HG03175 (cell line): ENCODE data around the gene PAPOLB.

Experiments used
- ATAC-seq: cut with Tn5 transposase; IDR thresholded peaks from one replicate; pipeline ENCODE4 v1.9.1; 2021; ENCODE audit warnings: mild to moderate bottlenecking, moderate library complexity; ENCODE audit not compliant: unreplicated experiment

PAPOLB gene

GRCh38 chr7:4878336-4879335 lies 16.8 kb upstream of the PAPOLB start:
- no peak for ATAC-seq

DNA sequence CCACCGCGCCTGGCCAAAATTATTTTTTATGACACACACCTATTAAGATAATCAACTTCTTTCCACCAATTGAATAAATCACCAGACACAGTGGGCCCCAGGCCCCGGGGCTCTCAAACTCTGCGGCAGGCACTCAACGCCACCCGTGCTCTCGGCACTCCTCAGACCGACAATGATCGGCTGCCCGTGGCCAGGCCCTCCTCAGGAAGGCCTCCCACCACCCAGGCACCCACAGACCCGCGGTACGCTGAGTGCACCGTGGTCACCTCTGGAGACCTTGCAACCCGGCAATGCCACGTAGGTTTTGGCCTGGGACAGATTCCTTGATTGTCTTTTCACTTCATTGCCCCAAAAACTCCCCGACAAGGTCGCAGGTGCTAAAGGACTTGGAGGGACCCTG lies 14.8 kb upstream of the PAPOLB start:
- no peak for ATAC-seq

DNA sequence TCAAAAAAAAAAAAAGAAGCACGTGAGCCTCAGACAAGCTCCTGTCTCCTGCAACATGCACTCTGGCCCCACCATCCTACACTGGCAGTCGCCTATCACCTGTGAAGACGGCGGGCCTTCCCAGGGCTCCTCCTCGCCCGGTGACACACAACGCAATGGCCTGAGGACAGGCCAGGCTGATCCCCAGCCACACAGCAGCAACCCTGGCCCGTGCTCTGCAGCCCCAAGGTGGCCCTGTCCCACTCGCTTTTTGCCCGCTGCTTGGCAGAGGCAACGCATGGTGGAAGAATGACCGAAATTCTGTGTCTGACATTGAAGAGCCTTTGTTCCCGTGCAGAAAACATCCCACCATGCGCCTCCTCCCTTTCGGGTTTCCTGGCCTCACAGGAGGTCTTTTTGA lies 13.6 kb upstream of the PAPOLB start:
- no peak for ATAC-seq

GRCh38 chr7:4873071-4873944 lies 11.5 kb upstream of the PAPOLB start:
- no peak for ATAC-seq

- ATAC-seq, result no peak
Observed at GRCh38 chr7:4871930-4872675, 10.3 kb upstream of the PAPOLB start.

DNA sequence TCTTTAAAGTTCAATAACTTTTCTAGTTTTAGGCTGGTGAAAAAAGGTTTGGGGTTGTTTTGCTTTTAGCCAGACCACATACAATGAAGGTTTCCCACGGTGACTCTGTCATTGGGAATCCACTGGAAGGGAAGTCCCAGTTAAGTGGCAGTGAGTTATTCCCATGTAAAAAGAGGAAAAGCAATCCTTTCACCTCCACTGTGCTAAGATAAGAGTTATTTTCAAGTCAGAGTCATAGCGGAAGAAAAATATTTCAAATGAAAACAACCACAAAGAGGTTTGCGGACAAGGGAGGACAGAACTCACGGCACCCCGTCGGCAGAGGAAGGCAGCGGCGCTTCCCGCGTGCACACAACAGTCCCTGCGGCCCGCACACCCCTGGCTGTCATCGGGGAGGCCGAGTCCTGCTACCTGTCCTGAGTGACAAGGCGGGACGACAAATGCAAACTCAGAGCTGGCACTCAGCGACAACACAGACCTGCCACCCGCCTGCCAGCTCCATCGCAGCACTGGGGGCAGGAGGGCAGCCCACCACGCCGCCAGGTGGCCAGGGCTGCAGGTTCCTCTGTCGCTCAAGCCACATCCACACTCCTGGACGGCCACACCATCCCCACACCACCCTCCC lies 9.3 kb upstream of the PAPOLB start:
- ATAC-seq, result no peak

DNA sequence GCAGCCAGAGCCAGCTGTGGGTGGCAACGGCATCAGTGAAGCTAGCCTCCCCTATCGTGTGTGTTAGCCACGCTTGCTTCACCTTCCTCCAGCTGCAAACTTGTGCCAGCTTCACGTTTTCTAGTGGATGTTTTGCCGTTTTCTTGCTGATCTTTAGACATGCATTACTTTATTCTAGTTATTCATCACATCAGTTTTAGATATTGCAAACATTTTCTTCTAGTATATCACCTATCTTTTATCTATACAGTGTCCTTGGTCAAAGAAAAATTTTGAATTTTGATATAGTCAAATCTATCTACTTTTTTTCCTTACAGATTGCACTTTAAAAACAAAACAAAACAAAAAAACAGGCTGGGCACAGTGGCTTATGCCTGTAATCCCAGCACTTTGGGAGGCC lies 6.7 kb upstream of the PAPOLB start:
- ATAC-seq, result no peak

DNA sequence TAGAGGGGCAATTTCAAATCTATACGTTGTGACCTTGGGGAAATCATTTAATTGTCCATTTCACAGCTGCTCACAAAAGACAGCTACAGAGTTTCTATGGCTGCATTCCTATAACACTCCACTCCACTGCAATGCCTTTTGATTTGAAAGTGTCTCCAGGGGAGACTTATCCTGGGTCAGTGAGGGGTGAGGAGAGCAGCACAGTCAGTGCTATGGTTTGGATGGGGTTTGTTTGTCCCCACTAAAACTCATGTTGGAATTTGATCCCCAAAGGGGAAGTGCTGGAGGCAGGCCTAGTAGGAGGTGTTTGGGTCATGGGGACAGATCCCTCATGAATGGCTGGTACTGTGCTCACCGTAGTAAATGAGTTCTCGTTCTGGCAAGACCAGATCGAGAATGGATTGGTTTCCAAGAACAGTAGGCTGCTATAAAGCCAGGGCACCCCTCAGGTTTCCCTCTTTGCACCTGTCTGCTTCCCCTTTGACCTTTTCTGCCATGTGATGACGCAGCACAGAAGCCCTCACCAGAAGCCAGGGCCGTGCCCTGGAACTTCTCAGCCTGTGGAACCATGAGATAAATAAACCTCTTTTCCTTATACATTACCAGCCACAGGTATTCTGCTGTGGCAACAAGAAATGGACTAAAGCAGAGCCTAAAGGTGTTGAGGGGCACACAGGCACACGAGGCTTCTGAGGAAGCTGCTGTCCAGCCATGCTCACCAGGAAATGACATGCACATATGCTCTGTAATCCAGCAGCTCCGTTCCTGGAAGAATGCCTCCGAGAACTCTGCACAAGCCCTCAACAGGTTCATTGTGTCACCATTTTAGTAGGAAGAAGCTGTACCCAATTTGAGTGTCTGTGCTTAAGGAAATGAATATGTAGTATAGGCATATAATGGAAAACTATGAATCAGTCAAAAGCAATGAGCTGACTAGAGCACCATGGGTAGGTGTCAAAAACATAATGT lies 5.0 kb upstream of the PAPOLB start:
- no peak for ATAC-seq

GRCh38 chr7:4862156-4862555 lies 326 bp upstream of the PAPOLB start:
- no peak for ATAC-seq

GRCh38 chr7:4861227-4861626 lies 603 bp downstream of the PAPOLB start:
- ATAC-seq, result no peak

- no peak for ATAC-seq
Observed at GRCh38 chr7:4857189-4857588, 4.6 kb downstream of the PAPOLB start.

GRCh38 chr7:4856336-4857057 lies 5.3 kb downstream of the PAPOLB start:
- no peak for ATAC-seq

DNA sequence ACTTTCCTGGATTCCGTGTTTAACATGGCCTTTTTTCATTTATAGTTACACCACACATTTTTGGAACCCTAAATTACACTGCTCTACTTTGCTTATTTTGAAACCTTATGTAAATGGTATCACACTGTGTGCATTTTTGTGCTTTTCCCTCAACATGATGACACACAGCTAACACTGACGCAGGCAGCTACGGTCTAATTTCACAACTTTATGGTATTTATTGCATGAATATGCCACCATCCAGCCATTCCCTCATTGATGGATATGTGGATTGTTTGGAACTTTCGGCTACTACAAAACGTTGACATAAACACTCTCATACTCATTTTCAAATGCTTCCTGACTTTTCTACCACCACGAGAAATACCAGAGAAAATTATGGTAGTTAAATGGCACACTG lies 6.9 kb downstream of the PAPOLB start:
- ATAC-seq, result no peak

GRCh38 chr7:4851459-4852422 lies 10.1 kb downstream of the PAPOLB start:
- no peak for ATAC-seq

- ATAC-seq, result no peak
Observed at GRCh38 chr7:4850262-4850795, 11.5 kb downstream of the PAPOLB start.

DNA sequence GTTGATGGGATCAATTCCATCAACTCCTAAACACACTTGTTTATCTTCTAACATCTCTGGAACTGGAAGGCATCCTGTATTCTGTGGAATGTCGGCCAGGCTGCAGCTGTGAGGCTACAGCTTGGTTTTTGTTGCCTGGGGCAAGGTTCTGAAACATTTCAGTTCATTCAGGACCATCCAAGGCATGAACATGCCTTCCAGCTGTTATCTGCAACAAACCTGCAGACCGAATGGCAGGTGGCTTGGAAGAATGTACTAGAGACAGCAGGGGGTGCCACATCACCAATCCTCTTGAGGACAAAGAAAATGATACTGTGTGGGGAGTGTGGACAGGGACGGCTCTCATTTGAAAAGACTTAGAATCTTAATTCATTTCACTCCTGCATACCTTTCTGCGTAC lies 12.4 kb downstream of the PAPOLB start:
- no peak for ATAC-seq

- ATAC-seq, result no peak
Observed at GRCh38 chr7:4845740-4846142, 16.1 kb downstream of the PAPOLB start.
